Inflammatory macrophage (primary cell): ENCODE results near the gene CD247.

Experiments
- DNase-seq, 2 donors: peaks; one replicate each; pipeline ENCODE4 v3.0.0-alpha.2; 2020 to 2022

CD247 gene

DNA sequence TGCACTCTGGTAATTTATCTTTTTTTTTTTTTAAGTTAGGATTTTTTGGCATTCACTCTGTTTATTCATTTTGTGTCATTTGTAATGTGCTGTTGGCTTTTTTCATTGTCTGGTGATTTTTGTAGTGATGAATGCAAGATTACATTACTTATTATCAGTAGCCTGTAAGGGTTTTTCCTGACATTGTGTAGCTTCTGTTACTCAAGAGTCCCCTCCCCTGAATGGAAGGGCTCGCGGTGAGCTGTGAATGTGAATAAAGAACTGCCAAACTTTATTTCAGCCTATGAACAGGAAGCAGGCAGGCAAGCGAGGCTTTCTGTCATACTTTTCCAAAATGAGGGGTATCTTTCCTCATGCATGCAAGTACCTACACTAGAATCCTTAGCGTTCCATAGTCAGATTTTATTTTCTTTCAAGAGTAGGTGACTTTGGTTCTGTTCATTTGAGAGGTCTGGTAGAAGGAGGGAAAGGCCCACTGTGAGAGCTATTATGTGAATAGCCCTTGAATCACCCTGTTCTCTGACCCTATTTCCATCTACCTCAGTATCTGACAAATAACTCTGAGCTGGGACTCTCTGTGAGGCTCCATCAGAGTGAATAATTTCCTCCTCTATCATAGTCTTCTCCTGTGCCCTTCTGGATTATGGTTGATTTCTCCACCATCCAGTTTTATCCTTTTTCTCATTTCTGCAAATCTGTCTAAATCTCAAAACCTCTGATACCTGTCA, 114.0 kb downstream of the CD247 start:
- DNase-seq = no peak

DNA sequence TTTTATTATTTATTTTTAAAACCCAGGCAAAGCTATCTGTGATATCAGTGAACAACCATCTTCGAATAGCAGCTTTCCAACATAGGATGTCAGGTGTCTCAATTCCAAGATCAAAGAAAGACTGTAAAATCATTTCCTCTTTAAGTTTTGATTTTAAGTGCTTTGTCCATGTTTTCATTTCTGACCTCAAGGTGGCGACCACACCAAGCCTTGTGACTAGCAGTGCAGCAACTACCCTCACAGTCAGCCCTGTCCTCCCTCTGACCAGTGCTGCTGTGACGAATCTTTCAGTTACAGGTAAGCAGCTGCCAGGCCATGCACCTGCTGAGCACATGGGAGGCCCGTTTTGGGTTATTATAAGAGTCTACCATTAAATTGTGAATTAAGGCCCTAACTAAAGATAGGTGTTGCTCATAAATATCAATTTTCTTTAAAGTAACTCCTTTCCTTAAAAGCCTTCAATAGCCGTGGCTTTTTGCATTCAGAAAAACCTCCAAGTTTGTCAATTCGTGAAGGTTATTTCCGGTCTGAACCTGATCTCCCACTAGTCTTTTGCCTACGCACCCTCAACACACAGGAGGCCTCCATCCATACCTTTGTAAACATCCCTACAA, 117.0 kb downstream of the CD247 start:
- peak; percentile 36 to 51 for DNase-seq

DNA sequence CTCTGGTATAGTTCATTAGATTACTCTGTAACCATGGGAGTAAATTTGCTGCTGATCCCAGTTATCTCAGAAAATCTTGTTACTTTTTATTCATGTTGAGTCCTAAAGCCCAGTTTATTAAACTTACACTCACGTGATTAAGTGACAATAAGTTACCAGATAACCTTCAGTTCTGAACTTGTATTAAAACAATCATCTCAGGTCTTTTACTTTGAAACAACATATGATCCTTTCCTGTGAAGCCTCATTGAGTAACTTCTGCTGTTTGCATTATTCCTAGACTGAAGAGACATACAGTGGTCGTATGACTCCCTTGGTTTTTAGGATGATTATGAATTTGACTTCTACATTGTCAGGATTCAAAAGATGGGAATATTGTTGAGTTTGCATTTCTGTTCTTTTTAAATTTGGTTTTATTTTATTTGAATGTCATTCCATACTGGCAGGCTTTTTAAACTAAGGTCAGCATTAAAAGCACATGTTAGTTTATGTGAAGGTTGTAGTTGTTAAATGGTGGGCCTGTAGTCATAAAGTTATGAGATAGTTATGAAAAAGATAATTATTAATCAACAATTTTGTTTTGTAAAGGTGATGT, 117.9 kb downstream of the CD247 start:
- DNase-seq = no peak

DNA sequence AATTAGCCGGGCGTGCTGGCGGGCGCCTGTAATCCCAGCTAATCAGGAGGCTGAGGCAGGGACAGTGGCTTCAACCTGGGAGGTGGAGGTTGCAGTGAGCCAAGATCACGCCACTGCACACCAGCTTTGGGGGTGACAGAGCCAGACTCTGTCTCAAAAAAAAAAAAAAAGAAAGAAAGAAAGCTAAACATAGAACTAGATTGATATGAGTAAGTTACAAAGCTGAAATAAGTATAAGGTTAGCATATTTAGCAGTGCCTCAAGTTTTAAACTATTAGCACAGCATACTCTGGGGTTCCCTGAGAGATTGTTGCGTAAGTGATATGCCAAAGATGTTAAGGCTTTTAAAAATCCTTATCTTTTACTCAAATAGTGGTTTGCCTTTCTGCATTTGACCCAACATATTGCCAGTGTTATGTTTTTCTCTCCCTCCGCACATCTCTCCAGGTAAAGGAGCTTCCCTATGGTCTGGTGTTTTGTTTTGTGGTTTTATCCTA, 126.1 kb downstream of the CD247 start:
- no peak for DNase-seq

DNA sequence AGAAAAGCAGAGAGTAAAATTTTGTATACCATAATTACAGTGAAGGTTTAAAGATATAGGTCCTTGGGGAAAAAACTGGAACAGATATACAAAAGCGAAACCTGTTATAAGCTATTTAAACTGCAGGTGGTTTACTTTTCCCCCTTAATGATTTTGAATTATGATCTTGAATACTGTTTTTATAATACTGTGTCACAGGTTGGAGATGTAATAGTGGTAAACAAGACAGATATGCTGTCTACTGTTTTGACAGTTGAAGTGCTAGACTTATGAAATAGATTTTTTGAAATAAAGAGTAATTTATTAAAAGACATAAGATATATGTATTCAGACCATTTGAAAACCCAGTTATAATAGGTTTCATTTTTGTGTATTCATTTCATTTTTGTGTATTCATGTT, 129.4 kb downstream of the CD247 start:
- no peak for DNase-seq

DNA sequence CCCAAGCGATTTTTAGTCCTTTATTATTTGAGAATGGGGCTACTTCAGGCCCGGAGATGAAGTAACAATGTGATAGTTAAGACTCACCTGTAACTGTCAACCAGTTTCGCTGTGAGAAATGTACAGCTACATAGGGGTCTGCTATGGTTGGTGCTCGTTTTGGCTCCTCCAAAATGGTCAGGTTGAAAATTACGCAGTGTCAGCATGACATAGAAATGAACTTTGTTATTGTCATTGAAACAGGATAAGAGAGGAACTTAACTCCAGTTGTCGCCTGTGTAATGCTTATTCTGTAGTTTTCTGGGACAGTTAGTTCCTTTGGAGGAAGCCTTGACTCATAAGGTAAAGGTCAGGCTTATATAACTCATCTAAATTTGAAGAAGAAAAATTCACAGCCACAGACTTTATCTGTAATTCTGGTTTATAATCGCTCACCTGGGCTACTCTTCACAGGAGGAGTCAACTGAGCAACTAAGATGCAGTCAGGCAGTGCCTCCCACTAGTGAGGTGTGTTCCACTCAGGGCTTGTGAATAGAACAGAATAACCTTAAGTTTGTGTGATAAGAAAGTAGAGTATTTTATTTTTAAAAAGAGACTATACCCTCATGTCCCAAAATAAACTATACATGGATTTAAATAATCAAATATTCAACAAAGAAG, 130.9 kb downstream of the CD247 start:
- DNase-seq = peak; percentile 65
